ENCODE measurements around the gene HIVEP2.

Gene HIVEP2

GRCh38 chr6:142918339-142919042, 26.5 kb downstream of the HIVEP2 start:
- DNase-seq: peak in 2 of 51 donors; percentile 17 to 21

- DNase-seq: no peak
These were observed 28.1 kb downstream of the HIVEP2 start for GRCh38 chr6:142916881-142917280.

- DNase-seq: no peak
These were observed 29.9 kb downstream of the HIVEP2 start for GRCh38 chr6:142914937-142915697.

GRCh38 chr6:142914369-142914768, 30.6 kb downstream of the HIVEP2 start:
- DNase-seq: no peak

- DNase-seq: peak in 2 of 51 donors; percentile 16 to 22
These were observed 31.4 kb downstream of the HIVEP2 start for GRCh38 chr6:142913511-142914047.

- DNase-seq: no peak
These were observed 31.9 kb downstream of the HIVEP2 start for GRCh38 chr6:142913036-142913510.

- DNase-seq: no peak
These were observed 32.9 kb downstream of the HIVEP2 start for GRCh38 chr6:142912125-142912524.

GRCh38 chr6:142911430-142911829, 33.5 kb downstream of the HIVEP2 start:
- DNase-seq: no peak

- DNase-seq: no peak
These were observed 35.3 kb downstream of the HIVEP2 start for GRCh38 chr6:142909686-142910085.

- no peak for DNase-seq
These were observed 36.7 kb downstream of the HIVEP2 start for GRCh38 chr6:142908235-142908634.

- no peak for DNase-seq
These were observed 37.4 kb downstream of the HIVEP2 start for GRCh38 chr6:142907544-142907943.

- no peak for DNase-seq
These were observed 38.0 kb downstream of the HIVEP2 start for GRCh38 chr6:142906945-142907470.

- DNase-seq: no peak
These were observed 41.2 kb downstream of the HIVEP2 start for GRCh38 chr6:142903812-142904211.

GRCh38 chr6:142902636-142903053, 42.3 kb downstream of the HIVEP2 start:
- DNase-seq: peak in 9 of 51 donors; percentile 6 to 53 (median 20)

GRCh38 chr6:142901611-142902010, 43.4 kb downstream of the HIVEP2 start:
- peak in 1 of 51 donors; percentile 3 for DNase-seq

GRCh38 chr6:142900227-142900971, 44.6 kb downstream of the HIVEP2 start:
- peak in 7 of 51 donors; percentile 16 to 72 (median 30) for DNase-seq

- peak in 1 of 51 donors; percentile 34 for DNase-seq
These were observed 45.8 kb downstream of the HIVEP2 start for GRCh38 chr6:142898927-142899895.

GRCh38 chr6:142897659-142898058, 47.3 kb downstream of the HIVEP2 start:
- no peak for DNase-seq

GRCh38 chr6:142896732-142897131, 48.2 kb downstream of the HIVEP2 start:
- no peak for DNase-seq

- DNase-seq: no peak
These were observed 51.9 kb downstream of the HIVEP2 start for GRCh38 chr6:142893088-142893487.

All from hypothalamus (tissue), 51 donors.